Heart left ventricle (tissue), 16 donors: ENCODE measurements around the gene TBC1D4. TPM values are rescaled to one million over a fixed set of nuclear protein-coding genes. Genes with fewer than 3 reads are reported as not detected.
A peak's percentile ranks its signal among the peaks of the same experiment; 100 is the strongest.

Experiments
- ATAC-seq, 4 donors: fragments of 200-7000 bp; cut with Tn5 transposase; one replicate each; pipeline ENCODE4 v1.9.1; 2020 to 2022; ENCODE audit warnings: moderate library complexity in 4 of 4, mild to moderate bottlenecking in 3 of 4, moderate number of reproducible peaks in 1 of 4
- DNase-seq, 5 donors: peaks; one replicate each; pipeline ENCODE4 v3.0.0-alpha.2; 2020
- H3K27ac ChIP-seq, 12 donors: fragments of 200-600 bp; sonication (generic) in 4 of 12; one replicate each; pipeline versions ENCODE4 v1.5.0 to v1.8.0; 2016 to 2022; ENCODE audit warnings: mild to moderate bottlenecking in 2 of 12
- H3K27me3 ChIP-seq, 9 donors: fragments of 200-600 bp; sonication (generic) in 2 of 9; one replicate each; pipeline versions ENCODE4 v1.5.1 to v1.8.0; 2016 to 2022; ENCODE audit warnings: mild to moderate bottlenecking in 3 of 9
- H3K36me3 ChIP-seq, 9 donors: fragments of 200-600 bp; sonication (generic) in 2 of 9; one replicate each; pipeline versions ENCODE4 v1.5.0 to v1.8.0; 2018 to 2022; ENCODE audit warnings: mild to moderate bottlenecking in 2 of 9
- H3K4me1 ChIP-seq, 12 donors: fragments of 200-600 bp; sonication (generic) in 4 of 12; one replicate each; pipeline versions ENCODE4 v1.5.0 to v1.8.0; 2016 to 2022; ENCODE audit warnings: mild to moderate bottlenecking in 3 of 12
- H3K4me3 ChIP-seq, 12 donors: fragments of 200-600 bp; sonication (generic) in 4 of 12; one replicate each; pipeline versions ENCODE4 v1.5.0 to v1.8.0; 2017 to 2022; ENCODE audit warnings: mild to moderate bottlenecking in 9 of 12, moderate library complexity in 4 of 12
- H3K9me3 ChIP-seq, 12 donors: fragments of 200-600 bp; sonication (generic) in 4 of 12; one replicate each; pipeline versions ENCODE4 v1.5.0 to v1.8.0; 2016 to 2022; ENCODE audit warnings: mild to moderate bottlenecking in 1 of 12
- CTCF ChIP-seq, 12 donors: fragments of 200-600 bp; sonication (generic) in 4 of 12; IDR thresholded peaks; one replicate each; pipeline versions ENCODE4 v1.5.0 to v1.8.0; 2018 to 2022; ENCODE audit warnings: antibody characterized with exemption in 12 of 12, mild to moderate bottlenecking in 5 of 12
- POLR2A ChIP-seq, 2 donors: fragments of 450-650 bp; IDR thresholded peaks; one replicate each; pipeline ENCODE4 v1.6.1; 2017; ENCODE audit warnings: antibody characterized with exemption in 2 of 2, mild to moderate bottlenecking in 2 of 2, moderate library complexity in 2 of 2
- WGBS, 4 donors: extraction: QIAGEN DNeasy Blood & Tissue Kit in 2 of 4; methylation state at CpG; one replicate each; pipeline versions ENCODE4 v1.1.5 to v1.1.7; 2013 to 2018; 5-methylcytosine and 5-hydroxymethylcytosine counted together
- intact Hi-C, 10 donors: fragments of 100-400 bp; cut with DNase I; formaldehyde crosslinking; loops; one replicate each; pipeline versions ENCODE4 v1.11.1 to v1.14.2; 2022
- polyA plus RNA-seq, 2 donors: library from polyadenylated mRNA; stranded (reverse); fragments of 200-250 nt; gene quantifications; one replicate each; pipeline ENCODE4 v1.2.3, GENCODE V29; 2013
- total RNA-seq, 9 donors: library from RNA; depleted of rRNA in 2 of 9; stranded (reverse); fragments of >200 nt in 2 of 9; fragmentation: NEBNext Ultra II Directional in 3 of 9; extraction: Animal tissue kit (Norgen Biotek cat#: 25700) in 3 of 9; gene quantifications; one replicate each; pipeline versions ENCODE4 v1.1.0 to v1.2.4, GENCODE V29; 2016 to 2023
- donor health status: ischemic (EF 13 %, LVEDD 7.1; RV severe dilation, severe dysfunction).
- donor health status: healthy with polysubstance abuse.
- donor health status: DM: no; HTN: yes; CAD: no.
- donor health status: DM: no; HTN: no; CAD: no.
- donor health status: ischemic (EF 25% LVEDD 6.9; RV normal size, moderate dysfunction).
- donor health status: ischemic (EF 25% LVEDD 5.7; RV mildly dilated, moderate dysfunction).
- donor health status: healthy.
- donor health status: DM: yes; HTN: yes; CAD: no.
- donor health status: ischemic (EF 35%, LVEDD 5.7; RV mildly dilated, moderate dysfunction).
- donor health status: nonischemic (EF 11% LVEDD 7.7; RV severe dilation, severe dysfunction).
- donor health status: DM: yes; HTN: yes; CAD: no.
- donor health status: PGD.
- donor health status: ischemic (EF 29% LVEDD 5.4; RV normal size, mild dysfunction).
- donor health status: nonischemic (EF 23%, LVEDD 6.1; RV moderate dilation, normal function).

Gene TBC1D4
- total and polyA plus RNA-seq, 11 donors: 26.8 to 158 (median 81.6) TPM

GRCh38 chr13:75447493-75447892, 34.5 kb downstream of the TBC1D4 start:
- intact Hi-C loops: loop anchor here in 1 of 10 donors (5.0 kb wide), 1 partner anchor 35 kb away; no protein-coding TSS in a partner anchor
- peak overlapping the region in 5 of 12 donors; percentile 6 to 86 (median 80) for H3K27ac ChIP-seq

GRCh38 chr13:75446874-75447273, 35.1 kb downstream of the TBC1D4 start:
- TF ChIP-seq POLR2A (IDR thresholded peaks at IDR 0.05) (no peak), CTCF (IDR thresholded peaks at IDR 0.05) (no peak)
- H3K4me3 ChIP-seq: peak overlapping the region in 1 of 12 donors; percentile 41
- no peak for DNase-seq
- H3K9me3 ChIP-seq: peaks cover 0 to 7% (median 0%) of the 10 kb centered on the region in 12 donors
- H3K36me3 ChIP-seq: no peaks in the 10 kb centered on the region
- H3K4me1 ChIP-seq: peaks cover 0 to 43% (median 20%) of the 10 kb centered on the region in 12 donors
- peak in 1 of 4 donors; percentile 13 for ATAC-seq
- intact Hi-C loops: loop anchor here in 1 of 10 donors (5.0 kb wide), 1 partner anchor 35 kb away; no protein-coding TSS in a partner anchor
- 51 to 67% (median 61%) methylated on average over 3 of the region's 3 CpGs for WGBS, 4 donors
- H3K27ac ChIP-seq: peak overlapping the region; percentile 69 to 87 (median 82)
- no peaks in the 10 kb centered on the region for H3K27me3 ChIP-seq

More at GRCh38 chr13:75447493-75447892, 34.5 kb downstream of the TBC1D4 start:
- Histone ChIP-seq H3K9me3 (peaks cover 0 to 7% (median 0%) of the 10 kb centered on the region in 12 donors), H3K4me3 (no peak overlapping the region), H3K4me1 (peaks cover 0 to 49% (median 20%) of the 10 kb centered on the region in 12 donors), H3K36me3 (no peaks in the 10 kb centered on the region), H3K27me3 (no peaks in the 10 kb centered on the region)
- 95 to 96% (median 95%) methylated on average over 4 of the region's 4 CpGs for WGBS, 4 donors
- TF ChIP-seq POLR2A (IDR thresholded peaks at IDR 0.05) (no peak), CTCF (IDR thresholded peaks at IDR 0.05) (no peak)
- ATAC-seq (no peak), DNase-seq (no peak)

GRCh38 chr13:75445717-75446499, 36.1 kb downstream of the TBC1D4 start:
- Histone ChIP-seq H3K27ac (peak overlapping the region; percentile 69 to 87 (median 82)), H3K27me3 (no peaks in the 10 kb centered on the region), H3K36me3 (no peaks in the 10 kb centered on the region), H3K4me1 (peaks cover 0 to 43% (median 20%) of the 10 kb centered on the region in 12 donors), H3K4me3 (peak overlapping the region in 11 of 12 donors; percentile 2 to 41 (median 27)), H3K9me3 (peaks cover 0 to 7% (median 0%) of the 10 kb centered on the region in 12 donors)
- ATAC-seq (peak; percentile 63 to 79 (median 74)), DNase-seq (no peak)
- TF ChIP-seq CTCF (IDR thresholded peaks at IDR 0.05): no peak
- TF ChIP-seq POLR2A (IDR thresholded peaks at IDR 0.05): no peak
- WGBS, 4 donors: 36 to 49% (median 37%) methylated on average over 7 of the region's 7 CpGs
- intact Hi-C loops: loop anchor here in 1 of 10 donors (5.0 kb wide), 1 partner anchor 34 kb away; no protein-coding TSS in a partner anchor

- Histone ChIP-seq H3K9me3 (peaks cover 0 to 7% (median 0%) of the 10 kb centered on the region in 12 donors), H3K27ac (peak overlapping the region; percentile 11 to 87 (median 74)), H3K4me1 (peaks cover 0 to 61% (median 27%) of the 10 kb centered on the region in 12 donors), H3K4me3 (no peak overlapping the region), H3K27me3 (no peaks in the 10 kb centered on the region), H3K36me3 (no peaks in the 10 kb centered on the region)
- intact Hi-C loops: loop anchor here in 2 of 10 donors (5.0 kb wide), 2 partner anchors 33 to 37 kb away; no protein-coding TSS in a partner anchor
- TF ChIP-seq CTCF (IDR thresholded peaks at IDR 0.05): no peak
- TF ChIP-seq POLR2A (IDR thresholded peaks at IDR 0.05): no peak
- no peak for DNase-seq
- 88 to 95% (median 92%) methylated on average over 6 of the region's 6 CpGs for WGBS, 4 donors
- ATAC-seq: no peak
These were observed 38.0 kb downstream of the TBC1D4 start for GRCh38 chr13:75444016-75444415.
